ENCODE data around the gene HBS1L. TPM values are rescaled to one million over a fixed set of nuclear protein-coding genes. Genes with fewer than 3 reads are reported as not detected.

HBS1L gene
- total RNA-seq, 1 experiment from 2014 or later = 89.4 TPM

GRCh38 chr6:134999107-134999506 lies 55.5 kb downstream of the HBS1L start:
- POLR2A ChIA-PET = no interaction called here

More at GRCh38 chr6:134999107-134999506, 55.5 kb downstream of the HBS1L start:
- CTCF ChIA-PET = no interaction called here
- no peaks in the 10 kb centered on the region for H3K9me2 ChIP-seq (ENCODE audit: insufficient read depth)
- H4K20me1 ChIP-seq (ENCODE audit: insufficient read depth) = no peaks in the 10 kb centered on the region
- RAD21 ChIA-PET (ENCODE audit: low non-redundant PET in 1 of 2, low total read pairs in 2 of 2, uncharacterized antibody in 2 of 2, unreplicated experiment in 2 of 2) = no interaction called here
- H3K79me2 ChIP-seq (ENCODE audit: insufficient read depth, low read length) = no peaks in the 10 kb centered on the region
- TF ChIP-seq REST (IDR thresholded peaks at IDR 0.05; ENCODE audit: low read depth) (no peak), EGR1 (IDR thresholded peaks at IDR 0.05; ENCODE audit: low read depth) (no peak), SIN3A (IDR thresholded peaks at IDR 0.05; ENCODE audit: low read depth) (no peak), YY1 (IDR thresholded peaks at IDR 0.05; ENCODE audit: extremely low read depth, insufficient replicate concordance, low read depth, low read length) (no peak), MAX (IDR thresholded peaks at IDR 0.05) (no peak), ELF1 (IDR thresholded peaks at IDR 0.05; ENCODE audit: borderline replicate concordance, low read depth) (no peak), EZH2phosphoT487 (IDR thresholded peaks at IDR 0.05; ENCODE audit: borderline replicate concordance) (no peak), POLR2AphosphoS5 (IDR thresholded peaks at IDR 0.05; ENCODE audit: low read depth, low read length) (no peak), SP1 (IDR thresholded peaks at IDR 0.05; ENCODE audit: low read depth) (no peak), FOSL1 (IDR thresholded peaks at IDR 0.05; ENCODE audit: low read depth) (no peak), CBX3 (IDR thresholded peaks at IDR 0.05; ENCODE audit: low read depth) (no peak), POLR2A (IDR thresholded peaks at IDR 0.05; ENCODE audit: borderline replicate concordance, extremely low read depth, insufficient read depth, insufficient read length) (no peak), RAD21 (IDR thresholded peaks at IDR 0.05; ENCODE audit: low read depth) (no peak), ATF3 (IDR thresholded peaks at IDR 0.05) (no peak), EZH2 (IDR thresholded peaks at IDR 0.05) (no peak), ZBTB33 (IDR thresholded peaks at IDR 0.05; ENCODE audit: extremely low read depth, insufficient replicate concordance, low read length) (no peak)
- TF ChIP-seq, protein P1, sequence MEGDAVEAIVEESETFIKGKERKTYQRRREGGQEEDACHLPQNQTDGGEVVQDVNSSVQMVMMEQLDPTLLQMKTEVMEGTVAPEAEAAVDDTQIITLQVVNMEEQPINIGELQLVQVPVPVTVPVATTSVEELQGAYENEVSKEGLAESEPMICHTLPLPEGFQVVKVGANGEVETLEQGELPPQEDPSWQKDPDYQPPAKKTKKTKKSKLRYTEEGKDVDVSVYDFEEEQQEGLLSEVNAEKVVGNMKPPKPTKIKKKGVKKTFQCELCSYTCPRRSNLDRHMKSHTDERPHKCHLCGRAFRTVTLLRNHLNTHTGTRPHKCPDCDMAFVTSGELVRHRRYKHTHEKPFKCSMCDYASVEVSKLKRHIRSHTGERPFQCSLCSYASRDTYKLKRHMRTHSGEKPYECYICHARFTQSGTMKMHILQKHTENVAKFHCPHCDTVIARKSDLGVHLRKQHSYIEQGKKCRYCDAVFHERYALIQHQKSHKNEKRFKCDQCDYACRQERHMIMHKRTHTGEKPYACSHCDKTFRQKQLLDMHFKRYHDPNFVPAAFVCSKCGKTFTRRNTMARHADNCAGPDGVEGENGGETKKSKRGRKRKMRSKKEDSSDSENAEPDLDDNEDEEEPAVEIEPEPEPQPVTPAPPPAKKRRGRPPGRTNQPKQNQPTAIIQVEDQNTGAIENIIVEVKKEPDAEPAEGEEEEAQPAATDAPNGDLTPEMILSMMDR (IDR thresholded peaks at IDR 0.05 in 2 of 3, conservative IDR thresholded peaks at IDR 0.05 in 1 of 3; ENCODE audit: borderline replicate concordance in 1 of 3, insufficient read depth in 1 of 3, low read depth in 2 of 3, low read length in 2 of 3) = no peak
- ATAC-seq (no peak), DNase-seq (ENCODE audit: low read depth, low spot score) (no peak)
- H3K4me3 ChIP-seq (replicated peaks in 1 of 2; ENCODE audit: low read depth in 1 of 2, low read length in 2 of 2) = no peak overlapping the region
- H3K36me3 ChIP-seq (ENCODE audit: control insufficient read depth in 1 of 2, insufficient read depth in 2 of 2, low read length in 2 of 2) = peaks cover 7 to 11% of the 10 kb centered on the region in 2 experiments; a peak in 3 of 4 replicates
- H3K4me2 ChIP-seq (ENCODE audit: low read length) = no peak overlapping the region
- no peak overlapping the region for H2AFZ ChIP-seq (ENCODE audit: low read depth, low read length, poor library complexity, severe bottlenecking)
- no peaks in the 10 kb centered on the region for H3K4me1 ChIP-seq (ENCODE audit: control insufficient read depth in 1 of 2, insufficient read depth in 2 of 2, low read length in 2 of 2)
- intact Hi-C loops (cut with micrococcal nuclease) = no loop called here
- H3K27ac ChIP-seq (ENCODE audit: low read depth, low read length) = no peak overlapping the region
- no TSS peak for BruUV-seq (replicated peaks)
- no peaks in the 10 kb centered on the region for H3K9me3 ChIP-seq (ENCODE audit: control insufficient read depth in 1 of 2, insufficient read depth in 1 of 2, low read depth in 1 of 2, low read length in 2 of 2)
- no peaks in the 10 kb centered on the region for H3K27me3 ChIP-seq (ENCODE audit: insufficient read depth, low read length)
- H3K9ac ChIP-seq (ENCODE audit: low read length) = no peak overlapping the region
